GM23338 (cell line): ENCODE data around the gene RAB40B. TPM values are rescaled to one million over a fixed set of nuclear protein-coding genes. Genes with fewer than 3 reads are reported as not detected.

Source experiments
- ATAC-seq: fragments of 200-7000 bp; cut with Tn5 transposase; 3 replicates; pipeline ENCODE4 v1.9.1; 2020
- DNase-seq: peaks from one replicate; pipeline ENCODE4 v3.0.0-alpha.2; 2015; ENCODE audit warnings: low spot score
- H2AFZ ChIP-seq: fragments of 200-600 bp; sonication (generic); 2 replicates; pipeline ENCODE4 v1.8.0; 2016; ENCODE audit warnings: antibody characterized with exemption, mild to moderate bottlenecking, moderate library complexity
- H3F3A ChIP-seq: fragments of 200-600 bp; sonication (generic); replicated peaks from 2 replicates; pipeline ENCODE4 v1.8.0; 2017; ENCODE audit warnings: antibody characterized with exemption, mixed run types, low read depth
- H3K27ac ChIP-seq: fragments of 200-600 bp; sonication (generic); 2 replicates; pipeline ENCODE4 v1.6.1; 2016; ENCODE audit warnings: low read depth
- H3K27me3 ChIP-seq: fragments of 200-600 bp; sonication (generic); 2 replicates; pipeline ENCODE4 v1.8.0; 2016; ENCODE audit warnings: mild to moderate bottlenecking, mixed run types, moderate library complexity; ENCODE audit not compliant: insufficient read depth
- H3K36me3 ChIP-seq: fragments of 200-600 bp; sonication (generic); 2 replicates; pipeline ENCODE4 v1.8.0; 2016; ENCODE audit warnings: mild to moderate bottlenecking; ENCODE audit not compliant: insufficient read depth
- H3K4me1 ChIP-seq: fragments of 200-600 bp; sonication (generic); 2 replicates; pipeline ENCODE4 v1.8.0; 2016; ENCODE audit warnings: mild to moderate bottlenecking, moderate library complexity; ENCODE audit not compliant: insufficient read depth
- H3K4me2 ChIP-seq: fragments of 200-600 bp; sonication (generic); 2 replicates; pipeline ENCODE4 v1.7.1; 2017; ENCODE audit warnings: mixed run types
- H3K4me3 ChIP-seq: fragments of 200-600 bp; sonication (generic); 2 replicates; pipeline ENCODE4 v1.6.1; 2016; ENCODE audit warnings: mixed run types
- H3K79me2 ChIP-seq: fragments of 200-600 bp; sonication (generic); replicated peaks from 2 replicates; pipeline ENCODE4 v1.8.0; 2017; ENCODE audit warnings: mild to moderate bottlenecking; ENCODE audit not compliant: insufficient read depth
- H3K9me2 ChIP-seq: fragments of 200-600 bp; sonication (generic); 2 replicates; pipeline ENCODE4 v1.8.0; 2017; ENCODE audit not compliant: insufficient read depth
- H4K20me1 ChIP-seq: fragments of 200-600 bp; sonication (generic); replicated peaks from 2 replicates; pipeline ENCODE4 v1.8.0; 2017; ENCODE audit warnings: mild to moderate bottlenecking; ENCODE audit not compliant: insufficient read depth
- H3K27ac Mint-ChIP-seq: 2 replicates; pipeline ENCODE4 v1.8.0; 2020; ENCODE audit warnings: inconsistent platforms, mild to moderate bottlenecking, moderate library complexity, mixed read lengths
- H3K27me3 Mint-ChIP-seq: 3 replicates; pipeline ENCODE4 v1.8.0; 2022; ENCODE audit warnings: low read depth, mild to moderate bottlenecking, moderate library complexity, mixed read lengths, inconsistent platforms; ENCODE audit not compliant: insufficient read depth, poor library complexity
- H3K36me3 Mint-ChIP-seq: 3 replicates; pipeline ENCODE4 v1.8.0; 2021; ENCODE audit warnings: low read depth, mild to moderate bottlenecking, inconsistent platforms, moderate library complexity, mixed read lengths
- H3K4me1 Mint-ChIP-seq: 3 replicates; pipeline ENCODE4 v1.8.0; 2020; ENCODE audit warnings: mild to moderate bottlenecking, inconsistent platforms, mixed read lengths
- H3K4me3 Mint-ChIP-seq: 3 replicates; pipeline ENCODE4 v1.8.0; 2021; ENCODE audit warnings: moderate library complexity, mild to moderate bottlenecking, inconsistent platforms, mixed read lengths
- H3K9me3 Mint-ChIP-seq: 3 replicates; pipeline ENCODE4 v1.8.0; 2020; ENCODE audit warnings: moderate library complexity, mild to moderate bottlenecking, inconsistent platforms, mixed read lengths
- CREB1 ChIP-seq: fragments of 250-450 bp; sonication (Bioruptor Pico); IDR thresholded peaks from 2 replicates; pipeline ENCODE4 v1.5.0; 2020; ENCODE audit warnings: low read depth, mild to moderate bottlenecking, moderate library complexity
- EZH2 ChIP-seq: fragments of 200-600 bp; sonication (generic); IDR thresholded peaks from one replicate; pipeline ENCODE4 v1.8.0; 2017; ENCODE audit warnings: antibody characterized with exemption, mild to moderate bottlenecking, low read depth; ENCODE audit not compliant: unreplicated experiment
- EZH2phosphoT487 ChIP-seq: fragments of 200-600 bp; sonication (generic); IDR thresholded peaks from one replicate; pipeline ENCODE4 v1.8.1; 2018; ENCODE audit warnings: antibody characterized with exemption; ENCODE audit not compliant: unreplicated experiment
- JUNB ChIP-seq: IDR thresholded peaks from one replicate; pipeline ENCODE4 v1.6.1; 2016; ENCODE audit warnings: antibody characterized with exemption; ENCODE audit not compliant: unreplicated experiment
- NANOG ChIP-seq: IDR thresholded peaks from 2 replicates; pipeline ENCODE4 v1.6.1; 2016; ENCODE audit warnings: antibody characterized with exemption, borderline replicate concordance
- POLR2AphosphoS5 ChIP-seq: IDR thresholded peaks from 2 replicates; pipeline ENCODE4 v1.6.1; 2016; ENCODE audit warnings: antibody characterized with exemption, low read depth
- STAT1 ChIP-seq: IDR thresholded peaks from one replicate; pipeline ENCODE4 v1.6.1; 2016; ENCODE audit warnings: antibody characterized with exemption; ENCODE audit not compliant: unreplicated experiment
- ZNF114 ChIP-seq: fragments of 250-450 bp; sonication (Bioruptor Pico); IDR thresholded peaks from 2 replicates; pipeline ENCODE4 v1.5.0; 2020; ENCODE audit warnings: mild to moderate bottlenecking, moderate library complexity
- ZNF331 ChIP-seq: fragments of 250-450 bp; sonication (Bioruptor Pico); IDR thresholded peaks from 2 replicates; pipeline ENCODE4 v1.5.0; 2020; ENCODE audit warnings: low read depth, mild to moderate bottlenecking, moderate library complexity
- polyA plus RNA-seq: library from polyadenylated mRNA; unstranded; fragments of >200 nt; fragmentation: Nextera tagmentation; extraction: Ambion mirVana; gene quantifications from 2 replicates; pipeline ENCODE4 v1.2.1, GENCODE V29; 2016
- total RNA-seq: library from RNA; depleted of rRNA; stranded (reverse); fragments of >200 nt; shearing (Covaris generic); gene quantifications from 2 replicates; pipeline ENCODE4 v1.2.3, GENCODE V29; 2014
- TF ChIP-seq, protein P1 (sequence below), 2 experiments: fragments of 200-600 bp in 1 of 2; sonication (generic) in 1 of 2; conservative IDR thresholded peaks; 2 replicates each; pipeline versions ENCODE4 v1.5.1 to v1.6.1; 2016 to 2017; ENCODE audit warnings: antibody characterized with exemption in 2 of 2, low read depth in 2 of 2, mild to moderate bottlenecking in 2 of 2, moderate library complexity in 1 of 2
- TF ChIP-seq, protein P2 (sequence below): IDR thresholded peaks from 2 replicates; pipeline ENCODE4 v1.6.1; 2016; ENCODE audit warnings: antibody characterized with exemption

Gene RAB40B
- total and polyA plus RNA-seq, 2 experiments from 2014 or later, result 4.2 to 5.2 TPM

DNA sequence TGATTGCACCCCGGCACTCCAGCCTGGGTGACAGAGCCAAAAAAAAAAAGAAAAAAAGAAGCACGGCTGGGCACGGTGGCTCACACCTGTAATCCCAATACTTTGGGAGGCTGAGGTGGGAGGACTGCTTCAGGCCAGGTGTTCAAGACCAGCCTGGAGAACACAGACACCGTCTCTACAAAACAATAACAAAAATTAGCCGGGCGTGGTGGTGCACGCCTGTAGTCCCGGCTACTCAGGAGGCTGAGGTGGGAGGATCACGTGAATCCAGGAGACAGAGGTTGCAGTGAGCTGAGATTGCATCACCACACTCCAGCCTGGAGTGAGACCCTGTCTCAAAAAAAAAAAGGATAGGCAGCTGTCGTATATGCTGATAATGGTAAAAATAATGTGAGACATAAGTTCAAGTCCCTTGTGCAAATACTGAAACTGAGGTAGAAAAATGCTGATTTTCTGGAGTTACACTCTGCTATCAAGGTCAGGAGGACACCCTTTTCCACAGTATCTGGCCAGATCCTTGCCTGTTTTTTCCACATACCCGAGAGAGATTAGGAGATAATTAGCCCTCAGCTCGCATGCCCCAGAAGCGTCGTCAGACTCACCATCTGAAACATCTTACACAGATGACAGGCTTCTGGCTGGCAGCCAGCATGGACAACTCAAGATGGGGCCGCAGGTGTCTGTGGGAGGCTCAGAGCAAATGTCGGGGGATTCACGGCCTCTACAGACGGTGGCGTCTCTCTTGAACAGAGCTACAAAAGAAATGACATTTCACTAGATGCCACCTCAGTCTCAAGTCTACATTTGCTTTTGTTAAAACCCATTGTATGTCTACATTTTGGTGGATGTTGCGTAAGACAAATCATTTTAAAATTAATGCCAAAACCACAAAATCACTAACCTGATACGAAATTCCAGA, 87.1 kb downstream of the RAB40B start (continued):
- TF ChIP-seq, protein P1, sequence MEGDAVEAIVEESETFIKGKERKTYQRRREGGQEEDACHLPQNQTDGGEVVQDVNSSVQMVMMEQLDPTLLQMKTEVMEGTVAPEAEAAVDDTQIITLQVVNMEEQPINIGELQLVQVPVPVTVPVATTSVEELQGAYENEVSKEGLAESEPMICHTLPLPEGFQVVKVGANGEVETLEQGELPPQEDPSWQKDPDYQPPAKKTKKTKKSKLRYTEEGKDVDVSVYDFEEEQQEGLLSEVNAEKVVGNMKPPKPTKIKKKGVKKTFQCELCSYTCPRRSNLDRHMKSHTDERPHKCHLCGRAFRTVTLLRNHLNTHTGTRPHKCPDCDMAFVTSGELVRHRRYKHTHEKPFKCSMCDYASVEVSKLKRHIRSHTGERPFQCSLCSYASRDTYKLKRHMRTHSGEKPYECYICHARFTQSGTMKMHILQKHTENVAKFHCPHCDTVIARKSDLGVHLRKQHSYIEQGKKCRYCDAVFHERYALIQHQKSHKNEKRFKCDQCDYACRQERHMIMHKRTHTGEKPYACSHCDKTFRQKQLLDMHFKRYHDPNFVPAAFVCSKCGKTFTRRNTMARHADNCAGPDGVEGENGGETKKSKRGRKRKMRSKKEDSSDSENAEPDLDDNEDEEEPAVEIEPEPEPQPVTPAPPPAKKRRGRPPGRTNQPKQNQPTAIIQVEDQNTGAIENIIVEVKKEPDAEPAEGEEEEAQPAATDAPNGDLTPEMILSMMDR (conservative IDR thresholded peaks at IDR 0.05; ENCODE audit: low read depth in 2 of 2), result no peak
- TF ChIP-seq POLR2AphosphoS5, result no peak
- no peak for TF ChIP-seq EZH2
- no peak for TF ChIP-seq CREB1 (CRISPR knock-in tag)
- TF ChIP-seq ZNF331 (CRISPR knock-in tag), result no peak
- TF ChIP-seq EZH2phosphoT487, result no peak
- TF ChIP-seq, protein P2, sequence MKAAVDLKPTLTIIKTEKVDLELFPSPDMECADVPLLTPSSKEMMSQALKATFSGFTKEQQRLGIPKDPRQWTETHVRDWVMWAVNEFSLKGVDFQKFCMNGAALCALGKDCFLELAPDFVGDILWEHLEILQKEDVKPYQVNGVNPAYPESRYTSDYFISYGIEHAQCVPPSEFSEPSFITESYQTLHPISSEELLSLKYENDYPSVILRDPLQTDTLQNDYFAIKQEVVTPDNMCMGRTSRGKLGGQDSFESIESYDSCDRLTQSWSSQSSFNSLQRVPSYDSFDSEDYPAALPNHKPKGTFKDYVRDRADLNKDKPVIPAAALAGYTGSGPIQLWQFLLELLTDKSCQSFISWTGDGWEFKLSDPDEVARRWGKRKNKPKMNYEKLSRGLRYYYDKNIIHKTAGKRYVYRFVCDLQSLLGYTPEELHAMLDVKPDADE, result no peak
- no peak for TF ChIP-seq NANOG
- no peak for TF ChIP-seq JUNB

DNA sequence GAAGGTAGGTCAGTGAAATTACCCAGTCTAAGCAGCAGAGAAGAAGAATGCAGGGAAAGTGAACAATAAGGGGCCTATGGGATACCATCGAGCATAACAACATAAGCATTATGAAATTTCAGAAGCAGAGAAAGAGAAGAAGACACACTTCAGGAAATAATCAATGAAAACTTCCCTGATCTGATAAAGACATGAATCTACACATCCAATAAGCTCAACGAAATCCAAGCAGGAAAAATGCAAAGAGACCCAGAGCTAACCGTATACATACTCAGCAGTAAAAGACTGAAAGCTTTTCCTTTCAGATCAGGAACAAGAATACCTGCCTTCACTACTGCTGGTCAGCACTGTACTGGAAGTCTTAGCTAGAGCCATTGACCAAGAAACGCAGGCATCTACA, 88.8 kb downstream of the RAB40B start:
- Histone ChIP-seq H2AFZ (no peak overlapping the region), H3K36me3 (peaks cover 7% of the 10 kb centered on the region), H3K4me1 (peaks cover 4% of the 10 kb centered on the region; the same call in 1 of the 2 replicates), H3F3A (0 out of 2 replicates have a peak, but pooled peaks cover 3% of the 10 kb centered on the region), H4K20me1 (no peaks in the 10 kb centered on the region; the same call in 1 of the 2 replicates), H3K27me3 (no peaks in the 10 kb centered on the region), H3K9me2 (no peaks in the 10 kb centered on the region), H3K79me2 (no peaks in the 10 kb centered on the region), H3K27ac (0 out of 2 replicates have a peak overlapping the region, but pooled peaks have one; percentile 72), H3K4me3 (no peak overlapping the region), H3K4me2 (no peak overlapping the region)
- DNase-seq, result no peak
- peaks cover 9% of the 10 kb centered on the region; the same call in 2 of the 3 replicates for H3K9me3 Mint-ChIP-seq
- H3K36me3 Mint-ChIP-seq, result peaks cover 60% of the 10 kb centered on the region
- H3K4me3 Mint-ChIP-seq, result no peak overlapping the region
- H3K4me1 Mint-ChIP-seq, result peaks cover 7% of the 10 kb centered on the region
- no peak for ATAC-seq
- no peak overlapping the region for H3K27ac Mint-ChIP-seq
- H3K27me3 Mint-ChIP-seq, result peaks cover 10% of the 10 kb centered on the region
- TF ChIP-seq JUNB (no peak), STAT1 (no peak), ZNF331 (CRISPR knock-in tag) (no peak), POLR2AphosphoS5 (no peak), NANOG (no peak), EZH2 (no peak), CREB1 (CRISPR knock-in tag) (no peak), EZH2phosphoT487 (no peak), ZNF114 (CRISPR knock-in tag) (no peak)
- TF ChIP-seq, protein P2, result no peak
- TF ChIP-seq, protein P1 (conservative IDR thresholded peaks at IDR 0.05; ENCODE audit: low read depth in 2 of 2), result no peak
